NT2/D1 (cell line): ENCODE data around the gene HS6ST3.

ENCODE experiments used
- SUZ12 ChIP-seq: IDR thresholded peaks from 2 replicates; pipeline ENCODE4 v1.6.1; 2011; ENCODE audit not compliant: insufficient read length, insufficient read depth; ENCODE audit errors: extremely low read depth
- YY1 ChIP-seq: IDR thresholded peaks from 2 replicates; pipeline ENCODE4 v1.6.1; 2011; ENCODE audit not compliant: insufficient read length, insufficient read depth
- ZNF274 ChIP-seq: IDR thresholded peaks from 2 replicates; pipeline ENCODE4 v1.6.1; 2011; ENCODE audit warnings: mild to moderate bottlenecking, low read depth, low read length

DNA sequence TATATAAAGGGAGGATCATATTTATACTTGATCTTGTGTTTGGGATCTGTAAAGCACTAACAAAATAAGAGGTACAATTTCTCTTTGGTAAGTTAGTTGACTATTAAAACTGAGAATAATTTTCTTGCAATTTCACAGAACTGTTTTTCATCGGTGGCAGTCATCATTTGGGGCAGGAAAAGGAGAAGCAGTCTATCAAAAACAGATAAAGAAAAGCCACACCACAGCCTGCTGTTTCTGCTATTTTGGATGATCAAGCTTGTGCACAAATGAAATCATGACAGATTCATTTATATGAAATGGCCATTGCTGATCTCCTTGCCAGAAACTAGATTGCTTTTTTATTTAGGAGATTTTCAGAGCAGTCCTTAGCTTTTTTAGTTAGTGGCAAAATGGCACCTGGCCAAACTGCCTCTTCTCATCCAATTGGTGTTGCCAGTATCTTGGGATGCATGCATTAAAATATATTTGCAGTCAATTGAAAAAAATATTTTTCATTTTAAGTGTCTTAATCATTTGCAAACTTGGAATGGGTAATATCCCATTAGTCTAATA, 326.0 kb downstream of the HS6ST3 start:
- TF ChIP-seq ZNF274: no peak
- TF ChIP-seq YY1: no peak
- TF ChIP-seq SUZ12: no peak
